Activated CD4-positive, alpha-beta T cell treated with anti-CD3 and anti-CD28 coated beads, Interleukin-2, amount 10 ng/mL, durations not matched to agents 24 days and 14 days (primary cell): Measurements from ENCODE around the gene DPP9. TPM values are rescaled to one million over a fixed set of nuclear protein-coding genes. Genes with fewer than 3 reads are reported as not detected.

Source experiments
- DNase-seq: peaks from one replicate; pipeline ENCODE4 v3.0.0; 2022
- H3K27ac Mint-ChIP-seq: one replicate; pipeline ENCODE4 v1.8.0; 2022; ENCODE audit warnings: mild to moderate bottlenecking, mixed read lengths
- H3K27me3 Mint-ChIP-seq: one replicate; pipeline ENCODE4 v1.8.0; 2022; ENCODE audit warnings: mixed read lengths
- H3K36me3 Mint-ChIP-seq: one replicate; pipeline ENCODE4 v1.8.0; 2022; ENCODE audit warnings: low read depth, mild to moderate bottlenecking, mixed read lengths
- H3K4me1 Mint-ChIP-seq: one replicate; pipeline ENCODE4 v1.8.0; 2021; ENCODE audit warnings: mixed read lengths
- H3K4me3 Mint-ChIP-seq: one replicate; pipeline ENCODE4 v1.8.0; 2022; ENCODE audit warnings: mild to moderate bottlenecking, moderate library complexity, mixed read lengths
- H3K9me3 Mint-ChIP-seq: one replicate; pipeline ENCODE4 v1.8.0; 2021; ENCODE audit warnings: mixed read lengths
- intact Hi-C: fragments of 100-400 bp; cut with micrococcal nuclease; formaldehyde crosslinking; loops from one replicate; pipeline ENCODE4 v1.15.1; 2023
- total RNA-seq: library from RNA; stranded (reverse); gene quantifications from 2 replicates; pipeline ENCODE4 v1.2.3, GENCODE V29; 2022

Gene DPP9
- total RNA-seq, 1 donor from 2014 or later: 95.9 TPM

DNA sequence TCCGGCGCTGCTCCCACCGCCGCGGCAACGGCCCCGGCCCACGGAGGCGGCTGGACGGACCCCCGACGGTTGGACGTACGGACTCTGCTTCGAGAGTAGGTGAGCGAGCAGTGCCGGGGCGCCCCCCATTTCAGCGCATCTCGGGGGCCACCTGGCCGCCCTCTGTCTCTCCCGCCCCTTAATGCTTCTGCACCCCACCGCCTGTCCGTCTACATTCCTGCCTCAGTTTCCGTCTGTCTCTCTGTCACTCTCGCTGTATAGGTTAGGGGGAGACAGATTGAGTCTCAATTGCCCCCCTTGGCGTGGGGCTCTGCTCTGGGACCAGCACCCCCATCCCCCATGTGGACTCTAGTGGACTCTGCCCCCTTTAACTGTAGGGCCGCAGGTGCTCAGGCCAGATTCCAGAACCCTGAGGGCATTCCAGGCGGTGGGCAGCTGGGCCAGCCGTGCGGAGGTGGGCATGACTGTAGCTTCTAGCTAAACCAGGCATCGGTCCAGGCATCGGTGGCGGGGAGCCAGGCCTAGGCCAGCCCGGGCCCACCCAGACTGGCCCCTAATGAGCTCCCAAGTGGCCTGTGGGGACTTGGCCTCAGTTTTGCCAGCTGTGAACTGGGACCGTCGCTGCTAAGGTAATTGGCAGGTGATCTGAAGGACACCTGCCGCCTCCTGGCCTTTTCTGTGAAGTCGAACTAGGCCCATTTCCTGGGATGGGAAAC lies 84.0 kb downstream of the DPP9 start:
- Mint-ChIP-seq H3K27me3 (no peaks in the 10 kb centered on the region), H3K9me3 (no peaks in the 10 kb centered on the region), H3K4me3 (peak overlapping the region; percentile 100), H3K4me1 (peaks cover 28% of the 10 kb centered on the region), H3K36me3 (peaks cover 10% of the 10 kb centered on the region), H3K27ac (peak overlapping the region; percentile 94)
- DNase-seq: no peak
- intact Hi-C loops: loop anchor here (1.0 to 5.0 kb wide), 3 partner anchors 31 to 167 kb away; partner anchors contain the start of genes HDGFL2, MYDGF and SEMA6B

DNA sequence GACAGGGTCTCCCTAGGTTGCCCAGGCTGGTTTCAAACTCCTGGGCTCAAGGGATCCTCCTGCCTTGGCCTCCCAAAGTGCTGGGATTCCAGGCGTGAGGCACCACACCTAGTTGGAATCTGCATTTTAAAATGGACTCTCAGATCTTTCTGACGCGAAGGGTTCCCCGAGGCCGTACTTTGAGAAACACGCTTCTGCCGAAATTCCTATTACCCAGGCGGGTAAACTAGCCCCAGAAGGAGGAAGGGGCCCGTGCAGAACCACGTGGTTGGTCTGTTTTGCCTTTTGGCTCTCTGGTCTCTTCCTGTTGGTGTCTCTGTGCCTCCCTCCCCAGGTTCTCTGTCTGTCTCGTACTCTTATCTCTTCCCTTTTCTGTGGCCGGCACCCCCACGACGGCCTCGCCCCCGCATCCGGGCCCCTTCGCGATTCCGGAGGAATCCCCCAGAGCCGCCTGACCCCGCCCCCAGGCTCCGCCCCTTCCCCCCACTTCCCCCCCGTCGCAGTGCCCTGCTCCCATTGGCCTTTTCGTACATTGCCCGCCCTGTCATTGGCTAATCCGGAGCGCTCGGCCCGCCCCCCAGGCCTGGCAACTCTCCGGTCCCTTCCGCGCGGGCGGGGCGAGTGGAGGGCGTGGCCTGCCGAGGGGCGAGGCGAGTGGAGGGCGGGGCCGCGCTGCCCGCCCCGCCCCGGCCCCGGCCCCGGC lies 84.7 kb downstream of the DPP9 start, which contains the start of gene TNFAIP8L1:
Gene TNFAIP8L1 (plus strand): TSS at position 689 of the 703 bp plus-strand sequence. CDS start 12,354 bp downstream, outside the sequence.
- peak within 1 kb of the TSS; percentile 94 for H3K27ac Mint-ChIP-seq
- H3K4me3 Mint-ChIP-seq: peak within 1 kb of the TSS; percentile 100
- DNase-seq: peak; percentile 100
- no peaks in the 10 kb centered on the region for H3K27me3 Mint-ChIP-seq
- H3K9me3 Mint-ChIP-seq: no peaks in the 10 kb centered on the region
- intact Hi-C loops: loop anchor here (1.0 to 5.0 kb wide), 3 partner anchors 31 to 167 kb away; partner anchors contain the start of genes HDGFL2, MYDGF and SEMA6B
- peaks cover 34% of the 10 kb centered on the region for H3K4me1 Mint-ChIP-seq
- peaks cover 10% of the 10 kb centered on the region for H3K36me3 Mint-ChIP-seq

DNA sequence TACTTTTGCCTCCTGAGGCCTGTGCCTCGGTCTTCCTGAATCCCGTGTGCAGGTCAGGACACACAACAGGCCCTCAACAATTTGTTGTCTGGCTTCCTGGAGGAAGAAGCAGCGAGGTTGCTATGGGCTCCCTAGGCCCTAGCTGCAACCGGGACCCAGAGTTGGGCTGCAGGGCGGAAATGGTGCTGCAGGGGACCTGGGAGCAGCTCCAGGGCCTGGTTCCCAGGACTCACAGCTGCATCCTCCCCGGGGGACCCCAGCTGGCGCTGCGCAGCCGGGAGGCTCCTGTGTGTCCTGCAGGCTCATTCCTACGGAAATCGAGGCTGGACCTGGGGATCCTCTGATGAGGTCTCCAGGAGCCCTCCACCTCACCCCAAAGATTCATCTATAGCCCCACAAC lies 85.3 kb downstream of the DPP9 start:
- Mint-ChIP-seq H3K9me3 (no peaks in the 10 kb centered on the region), H3K27me3 (no peaks in the 10 kb centered on the region), H3K4me1 (peaks cover 36% of the 10 kb centered on the region), H3K27ac (peak overlapping the region; percentile 94), H3K36me3 (peaks cover 9% of the 10 kb centered on the region), H3K4me3 (no peak overlapping the region)
- peak; percentile 67 for DNase-seq
- intact Hi-C loops: loop anchor here (5.0 kb wide), 2 partner anchors 81 to 166 kb away; partner anchors contain the start of genes HDGFL2 and SEMA6B

DNA sequence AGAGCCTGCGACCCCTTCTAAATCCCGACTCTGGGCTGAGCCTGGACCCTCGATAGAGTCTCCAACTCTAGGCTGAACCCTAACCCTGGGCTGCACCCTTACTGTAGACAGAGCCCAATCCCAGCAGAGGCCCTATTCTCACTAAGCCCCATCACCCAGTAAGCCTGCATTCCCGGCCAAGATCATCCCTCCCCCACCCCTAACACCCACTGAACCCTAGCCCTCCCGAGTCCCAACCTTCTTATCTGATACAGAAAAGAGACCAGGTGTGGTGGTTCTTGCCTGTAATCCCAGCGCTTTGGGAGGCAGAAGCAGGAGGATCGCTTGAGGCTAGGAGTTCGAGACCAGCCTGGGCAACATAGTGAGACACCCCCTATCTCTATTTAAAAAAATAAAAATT lies 86.9 kb downstream of the DPP9 start:
- Mint-ChIP-seq H3K36me3 (peaks cover 2% of the 10 kb centered on the region), H3K4me3 (peak overlapping the region; percentile 56), H3K27ac (no peak overlapping the region)

DNA sequence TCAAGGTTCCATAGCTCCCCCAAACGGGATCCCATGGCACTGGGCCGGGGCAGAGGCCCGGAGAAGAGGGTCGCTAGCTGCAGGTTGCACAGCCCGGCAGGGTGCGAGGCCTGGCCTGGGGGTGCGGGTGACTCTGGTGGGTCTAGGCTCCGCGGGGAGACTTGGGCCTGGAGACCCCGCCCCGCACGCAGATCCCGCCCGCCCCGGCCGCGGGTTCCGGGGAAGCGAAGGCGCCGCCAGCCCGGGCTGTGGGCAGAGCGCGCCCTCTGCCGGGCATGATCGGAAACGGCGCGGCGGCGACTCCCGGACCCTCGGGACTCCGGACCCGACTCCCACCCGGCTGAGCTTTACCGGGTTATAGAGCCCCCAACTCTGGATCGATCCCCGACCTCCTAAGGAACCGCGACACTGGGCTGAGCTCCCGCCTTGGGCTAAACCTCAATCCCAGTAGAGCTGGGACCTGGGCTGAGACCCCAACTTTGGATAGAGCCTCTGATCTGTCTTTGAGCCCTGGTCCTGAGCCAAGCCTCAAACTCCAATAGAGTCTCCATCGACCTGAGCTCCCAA lies 87.4 kb downstream of the DPP9 start:
- intact Hi-C loops: loop anchor here (1.0 to 5.0 kb wide), 3 partner anchors 60 to 164 kb away; partner anchors contain the start of genes HDGFL2 and SEMA6B
- peak; percentile 95 for DNase-seq
- Mint-ChIP-seq H3K27ac (no peak overlapping the region), H3K9me3 (no peaks in the 10 kb centered on the region), H3K4me3 (peak overlapping the region; percentile 68), H3K36me3 (peaks cover 2% of the 10 kb centered on the region), H3K27me3 (no peaks in the 10 kb centered on the region), H3K4me1 (peaks cover 35% of the 10 kb centered on the region)

More for the DNA sequence above, 86.9 kb downstream of the DPP9 start:
- Mint-ChIP-seq H3K9me3 (no peaks in the 10 kb centered on the region), H3K27me3 (no peaks in the 10 kb centered on the region), H3K4me1 (peaks cover 35% of the 10 kb centered on the region)
- no peak for DNase-seq
- intact Hi-C loops: loop anchor here (1.0 to 5.0 kb wide), 3 partner anchors 60 to 164 kb away; partner anchors contain the start of genes HDGFL2 and SEMA6B

DNA sequence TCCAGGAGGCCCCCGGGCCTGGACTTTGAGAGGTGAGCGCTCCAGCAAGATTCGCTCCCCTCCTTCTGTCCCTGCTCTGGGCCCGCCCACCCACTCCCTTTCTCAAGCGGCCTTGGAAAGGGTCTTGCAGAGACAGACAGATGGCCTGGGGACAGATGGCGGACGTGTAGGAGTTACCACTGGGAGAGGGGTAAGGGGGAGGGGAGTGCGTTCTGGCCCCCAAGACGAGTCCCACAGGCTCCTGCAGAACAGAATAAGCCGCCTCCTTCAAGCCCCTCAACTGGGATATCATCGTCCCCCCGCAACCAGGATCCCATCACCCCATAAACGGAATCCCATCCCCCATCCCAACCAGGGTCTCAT lies 87.9 kb downstream of the DPP9 start:
- Mint-ChIP-seq H3K27me3 (no peaks in the 10 kb centered on the region), H3K4me1 (peaks cover 35% of the 10 kb centered on the region), H3K27ac (no peak overlapping the region), H3K9me3 (no peaks in the 10 kb centered on the region), H3K4me3 (peak overlapping the region; percentile 68), H3K36me3 (peaks cover 2% of the 10 kb centered on the region)
- DNase-seq: no peak
- intact Hi-C loops: loop anchor here (1.0 to 5.0 kb wide), 3 partner anchors 59 to 163 kb away; partner anchors contain the start of genes HDGFL2 and SEMA6B

DNA sequence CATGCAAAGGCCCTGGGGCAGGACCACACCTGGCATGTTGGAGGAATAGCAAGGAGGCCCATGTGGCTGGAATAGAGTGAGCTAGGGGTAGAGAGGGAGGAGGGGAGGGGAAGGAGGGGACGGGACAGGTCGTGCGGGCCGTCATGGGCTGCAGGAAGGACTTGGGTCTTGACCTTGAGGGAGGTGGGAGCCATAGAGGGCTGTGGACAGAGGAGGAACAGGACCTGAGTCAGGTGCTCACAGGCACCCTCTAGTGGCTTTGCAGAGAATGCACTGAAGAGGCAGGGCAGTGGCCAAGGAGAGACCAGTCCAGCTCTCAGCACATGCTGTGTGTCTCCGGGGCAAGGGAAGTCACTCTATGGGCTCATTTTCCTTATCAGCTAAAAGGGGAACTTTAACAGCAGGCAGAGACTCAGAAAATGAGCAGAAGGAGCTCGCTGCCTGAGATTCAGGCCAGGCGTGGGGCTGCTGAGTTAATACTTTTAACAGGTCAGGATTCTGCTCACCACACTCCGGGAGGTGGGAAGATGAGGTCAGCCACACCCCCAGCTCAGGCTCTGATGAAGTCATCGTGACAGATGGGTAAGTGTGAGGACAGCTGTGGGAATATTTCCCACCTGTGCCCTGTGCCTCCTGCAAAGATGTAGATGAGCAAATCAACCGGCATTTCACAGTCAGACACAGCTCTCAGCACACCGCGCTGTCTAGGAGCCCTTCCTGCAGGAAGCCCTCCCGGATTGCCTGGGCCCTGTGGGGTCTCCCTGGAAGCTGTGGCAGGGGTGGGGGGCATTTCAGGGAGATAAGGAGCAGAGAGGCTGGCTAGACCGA lies 90.3 kb downstream of the DPP9 start:
- intact Hi-C loops: no loop called here
- DNase-seq: peak; percentile 87
- no peaks in the 10 kb centered on the region for H3K36me3 Mint-ChIP-seq
- H3K27me3 Mint-ChIP-seq: no peaks in the 10 kb centered on the region
- H3K4me3 Mint-ChIP-seq: no peak overlapping the region
- H3K4me1 Mint-ChIP-seq: peaks cover 20% of the 10 kb centered on the region
- no peaks in the 10 kb centered on the region for H3K9me3 Mint-ChIP-seq
- no peak overlapping the region for H3K27ac Mint-ChIP-seq

Other genes starting within 250 kb of the DPP9 start
- not detected in 2 replicates for gene PLIN4, start 205.4 kb downstream of the DPP9 start, total RNA-seq
- gene PLIN5, start 188.6 kb downstream of the DPP9 start, total RNA-seq: not detected in 2 replicates
- gene LRG1, start 183.8 kb downstream of the DPP9 start, total RNA-seq: 0.24 and 0.40 TPM in 2 replicates
- gene SEMA6B, start 164.2 kb downstream of the DPP9 start, total RNA-seq: 0.40 TPM in 1 of 2 replicates, not detected in the other
- 12.5 and 13.5 TPM in 2 replicates for gene TNFAIP8L1, start 84.3 kb downstream of the DPP9 start, total RNA-seq
- gene MYDGF, start 53.5 kb downstream of the DPP9 start, total RNA-seq: 85.2 and 90.8 TPM in 2 replicates
- gene FEM1A, start 67.9 kb upstream of the DPP9 start, total RNA-seq: 22.9 and 23.3 TPM in 2 replicates
- gene TICAM1, start 107.9 kb upstream of the DPP9 start, total RNA-seq: 33.8 and 33.9 TPM in 2 replicates
- gene PLIN3, start 143.8 kb upstream of the DPP9 start, total RNA-seq: 28.6 and 34.4 TPM in 2 replicates
- 0.24 and 0.28 TPM in 2 replicates for gene ARRDC5, start 179.1 kb upstream of the DPP9 start, total RNA-seq
- gene UHRF1, start 185.7 kb upstream of the DPP9 start, total RNA-seq: 158 and 161 TPM in 2 replicates
- 49.2 and 52.0 TPM in 2 replicates for gene KDM4B, start 245.3 kb upstream of the DPP9 start, total RNA-seq